ENCODE measurements around the gene ITGA3.

ITGA3 gene

GRCh38 chr17:50072130-50072529, 16.2 kb downstream of the ITGA3 start:
- DNase-seq, result no peak

GRCh38 chr17:50072925-50073324, 17.0 kb downstream of the ITGA3 start:
- DNase-seq, result no peak

DNA sequence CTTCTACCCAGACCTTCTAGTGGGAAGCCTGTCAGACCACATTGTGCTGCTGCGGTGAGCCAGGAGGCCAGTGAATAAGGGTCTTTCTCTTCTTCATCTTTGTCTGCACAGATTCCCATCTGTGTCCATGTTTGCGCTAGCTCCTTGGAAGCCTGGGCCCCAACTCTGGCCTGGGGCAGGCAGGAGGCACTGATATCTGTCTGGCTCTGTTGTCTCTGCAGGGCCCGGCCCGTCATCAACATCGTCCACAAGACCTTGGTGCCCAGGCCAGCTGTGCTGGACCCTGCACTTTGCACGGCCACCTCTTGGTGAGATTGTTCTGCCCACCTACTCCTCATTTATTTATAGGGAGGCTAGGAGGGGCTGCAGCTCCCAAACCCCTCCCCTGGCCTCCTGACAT, 18.3 kb downstream of the ITGA3 start:
- no peak for DNase-seq

DNA sequence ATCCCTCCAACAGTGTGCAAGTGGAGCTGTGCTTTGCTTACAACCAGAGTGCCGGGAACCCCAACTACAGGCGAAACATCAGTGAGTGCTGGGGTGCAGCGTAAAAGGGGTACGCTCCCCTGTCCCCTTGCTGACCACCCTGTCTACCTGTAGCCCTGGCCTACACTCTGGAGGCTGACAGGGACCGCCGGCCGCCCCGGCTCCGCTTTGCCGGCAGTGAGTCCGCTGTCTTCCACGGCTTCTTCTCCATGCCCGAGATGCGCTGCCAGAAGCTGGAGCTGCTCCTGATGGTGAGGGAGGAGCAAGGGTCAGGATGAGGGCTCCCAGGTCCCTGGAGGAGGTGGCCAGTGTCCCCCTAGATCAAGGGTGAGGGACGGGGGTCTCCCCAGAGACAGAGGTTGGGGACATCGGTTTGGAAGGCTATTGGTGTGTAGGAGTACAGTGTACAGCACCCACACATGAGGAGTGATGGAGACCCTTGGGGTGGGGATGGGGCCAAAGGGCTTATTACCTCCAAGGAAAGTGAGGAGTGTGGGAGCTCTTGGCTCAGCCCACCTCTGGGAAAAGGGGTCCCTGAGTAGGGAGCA, 19.6 kb downstream of the ITGA3 start:
- no peak for DNase-seq

DNA sequence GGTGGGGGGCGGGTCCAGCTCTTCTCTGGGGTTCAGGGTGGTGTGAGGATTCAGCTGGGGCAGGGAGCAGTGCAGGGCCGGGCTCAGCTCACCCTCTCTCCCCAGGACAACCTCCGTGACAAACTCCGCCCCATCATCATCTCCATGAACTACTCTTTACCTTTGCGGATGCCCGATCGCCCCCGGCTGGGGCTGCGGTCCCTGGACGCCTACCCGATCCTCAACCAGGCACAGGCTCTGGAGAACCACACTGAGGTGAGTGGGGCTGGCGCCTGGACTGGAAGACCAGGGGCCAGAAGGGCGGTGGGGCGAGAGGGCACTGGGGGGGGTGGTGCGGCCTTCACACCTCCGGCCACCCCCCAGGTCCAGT, 20.3 kb downstream of the ITGA3 start:
- no peak for DNase-seq

GRCh38 chr17:50076591-50077235, 20.8 kb downstream of the ITGA3 start:
- no peak for DNase-seq

DNA sequence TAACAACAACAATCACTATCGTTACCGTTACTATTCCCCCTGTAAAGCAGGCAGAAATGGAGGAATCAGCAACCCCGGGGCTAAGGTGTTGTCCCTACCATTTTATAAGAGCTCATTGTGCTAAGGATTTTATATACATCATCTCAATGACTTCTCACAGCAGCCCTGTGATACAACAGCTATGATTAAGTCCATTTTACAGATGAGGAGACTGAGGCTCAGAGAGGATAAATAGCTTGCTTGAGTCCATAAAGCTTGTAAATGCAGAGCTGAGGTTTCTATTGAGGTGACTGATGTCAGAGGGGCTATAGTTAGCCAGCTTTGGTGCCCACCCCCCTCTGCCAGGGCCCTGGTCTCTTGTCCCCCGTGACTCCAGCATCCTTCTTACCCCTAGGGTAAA, 22.5 kb downstream of the ITGA3 start:
- DNase-seq, result no peak

DNA sequence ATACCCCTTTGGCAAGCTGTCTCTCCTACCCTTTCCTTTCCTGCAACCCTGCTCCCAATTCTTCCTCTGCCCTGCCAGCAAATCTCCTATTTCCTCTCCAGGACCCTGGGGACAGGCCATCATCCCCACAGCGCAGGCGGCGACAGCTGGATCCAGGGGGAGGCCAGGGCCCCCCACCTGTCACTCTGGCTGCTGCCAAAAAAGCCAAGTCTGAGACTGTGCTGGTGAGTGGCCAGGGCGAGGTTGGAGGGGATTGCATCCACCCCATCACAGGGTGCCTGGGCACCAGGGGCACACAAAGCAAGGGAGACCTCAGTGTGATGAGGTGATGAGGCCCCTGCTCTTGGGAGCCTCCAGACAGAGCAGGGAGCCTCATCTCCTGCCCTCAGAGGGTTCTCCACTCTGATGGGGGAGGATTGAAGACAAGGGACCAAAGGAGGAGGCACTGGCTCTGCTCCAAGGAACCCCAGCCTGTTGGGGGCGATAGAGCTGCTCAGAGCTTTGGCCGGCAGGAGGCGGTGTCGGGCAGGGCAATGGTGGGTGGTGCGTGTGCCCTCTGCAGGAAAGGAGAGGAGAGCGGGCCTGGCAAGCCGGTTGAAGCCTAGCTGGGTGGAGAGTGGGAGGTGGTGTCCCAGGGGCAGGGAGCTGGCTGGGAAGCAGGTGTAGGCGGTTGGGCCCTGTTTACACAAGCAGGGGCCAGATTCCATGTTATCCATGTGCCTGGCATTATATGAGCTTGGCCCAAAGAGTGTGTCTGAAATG, 23.6 kb downstream of the ITGA3 start:
- DNase-seq, result no peak

GRCh38 chr17:50080096-50080480, 24.2 kb downstream of the ITGA3 start:
- DNase-seq, result no peak

DNA sequence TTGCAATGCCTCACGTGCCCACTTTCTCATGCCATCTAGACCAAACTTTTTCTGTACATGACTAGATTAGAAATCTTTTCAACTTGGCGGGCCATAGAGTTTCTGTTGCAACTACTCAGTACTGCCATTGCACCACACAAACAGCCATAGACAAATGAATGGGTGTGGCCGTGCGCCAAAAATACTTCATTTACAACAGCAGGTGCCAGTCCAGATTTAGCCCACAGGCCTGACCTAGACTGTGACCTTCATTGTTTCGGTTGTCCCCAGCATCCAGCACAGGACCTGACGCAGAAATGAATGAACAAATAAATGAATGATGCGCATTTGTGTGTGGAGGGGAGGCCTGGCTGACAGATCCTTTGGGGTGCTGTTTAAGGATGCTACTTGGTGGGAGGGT, 24.9 kb downstream of the ITGA3 start:
- no peak for DNase-seq

DNA sequence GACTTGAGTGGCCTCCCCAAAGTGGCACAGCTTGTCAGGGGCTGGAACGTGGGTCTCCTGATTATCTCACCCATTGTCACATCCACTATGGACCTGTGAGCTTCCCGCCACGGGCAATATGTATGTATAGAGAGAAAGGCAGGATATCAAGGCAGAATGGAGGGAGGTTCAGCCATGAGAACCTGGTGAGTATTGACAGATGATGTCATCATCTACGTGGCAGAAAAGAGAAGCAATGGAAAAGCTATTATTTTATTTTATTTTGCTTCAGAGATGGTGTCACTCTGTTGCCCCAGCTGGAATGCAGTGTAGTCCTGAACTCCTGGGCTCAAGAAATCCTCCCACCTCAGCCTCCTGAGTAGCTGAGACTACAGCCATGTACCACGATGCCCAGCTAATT, 25.8 kb downstream of the ITGA3 start:
- no peak for DNase-seq

GRCh38 chr17:50087246-50087911, 31.5 kb downstream of the ITGA3 start:
- DNase-seq, result peak; percentile 71

- no peak for DNase-seq
These were observed 32.0 kb downstream of the ITGA3 start for GRCh38 chr17:50087912-50088405.

DNA sequence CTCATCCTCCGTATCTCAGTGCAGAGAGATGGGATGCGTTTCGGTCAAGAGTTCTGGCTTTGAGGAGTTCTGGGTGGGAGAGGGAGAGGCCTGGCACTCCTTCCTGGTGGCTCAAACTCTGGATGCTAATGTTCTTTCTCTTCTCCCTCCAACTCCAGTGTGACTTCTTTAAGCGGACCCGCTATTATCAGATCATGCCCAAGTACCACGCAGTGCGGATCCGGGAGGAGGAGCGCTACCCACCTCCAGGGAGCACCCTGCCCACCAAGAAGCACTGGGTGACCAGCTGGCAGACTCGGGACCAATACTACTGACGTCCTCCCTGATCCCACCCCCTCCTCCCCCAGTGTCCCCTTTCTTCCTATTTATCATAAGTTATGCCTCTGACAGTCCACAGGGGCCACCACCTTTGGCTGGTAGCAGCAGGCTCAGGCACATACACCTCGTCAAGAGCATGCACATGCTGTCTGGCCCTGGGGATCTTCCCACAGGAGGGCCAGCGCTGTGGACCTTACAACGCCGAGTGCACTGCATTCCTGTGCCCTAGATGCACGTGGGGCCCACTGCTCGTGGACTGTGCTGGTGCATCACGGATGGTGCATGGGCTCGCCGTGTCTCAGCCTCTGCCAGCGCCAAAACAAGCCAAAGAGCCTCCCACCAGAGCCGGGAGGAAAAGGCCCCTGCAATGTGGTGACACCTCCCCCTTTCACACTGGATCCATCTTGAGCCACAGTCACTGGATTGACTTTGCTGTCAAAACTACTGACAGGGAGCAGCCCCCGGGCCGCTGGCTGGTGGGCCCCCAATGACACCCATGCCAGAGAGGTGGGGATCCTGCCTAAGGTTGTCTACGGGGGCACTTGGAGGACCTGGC, 33.3 kb downstream of the ITGA3 start:
- no peak for DNase-seq

- no peak for DNase-seq
These were observed 34.2 kb downstream of the ITGA3 start for GRCh38 chr17:50090071-50090470.

GRCh38 chr17:50090971-50091917, 35.3 kb downstream of the ITGA3 start:
- no peak for DNase-seq

DNA sequence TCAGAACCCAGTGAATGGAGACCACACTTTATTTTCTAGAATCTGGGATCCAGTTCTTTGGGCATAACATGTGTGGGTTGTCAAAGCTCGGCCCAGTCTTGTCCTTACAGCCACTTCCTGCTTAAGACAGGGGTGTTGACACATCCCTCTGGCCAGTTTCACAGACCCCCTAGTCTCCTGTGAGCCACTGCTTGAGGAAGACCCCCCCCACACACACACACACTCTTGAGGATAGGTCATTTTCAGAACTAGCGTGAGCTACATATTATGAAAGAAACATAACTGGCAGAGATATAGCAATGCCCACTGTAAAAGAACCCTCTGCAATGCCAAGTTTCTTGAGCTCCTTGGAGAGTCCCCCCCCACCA, 36.0 kb downstream of the ITGA3 start:
- no peak for DNase-seq

DNA sequence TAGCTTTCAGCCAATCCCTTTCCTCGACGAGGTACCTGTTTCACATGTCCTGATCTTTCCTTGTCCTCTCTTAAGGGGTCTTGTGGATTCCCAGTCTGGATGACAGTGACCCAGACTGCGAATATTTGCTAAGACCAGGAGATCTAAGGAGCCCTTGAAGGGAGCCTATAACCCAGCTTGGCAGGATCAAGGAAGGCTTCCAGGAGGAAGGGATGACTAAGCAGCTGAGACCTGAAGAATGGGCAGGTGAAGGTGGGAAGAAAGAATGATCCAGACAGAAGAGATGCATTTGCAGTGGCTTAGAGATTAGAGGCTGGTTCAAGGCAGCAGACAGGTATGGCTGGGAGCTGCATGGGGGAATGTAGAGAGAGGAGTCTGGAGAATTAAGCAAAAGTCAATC, 37.3 kb downstream of the ITGA3 start:
- no peak for DNase-seq

DNA sequence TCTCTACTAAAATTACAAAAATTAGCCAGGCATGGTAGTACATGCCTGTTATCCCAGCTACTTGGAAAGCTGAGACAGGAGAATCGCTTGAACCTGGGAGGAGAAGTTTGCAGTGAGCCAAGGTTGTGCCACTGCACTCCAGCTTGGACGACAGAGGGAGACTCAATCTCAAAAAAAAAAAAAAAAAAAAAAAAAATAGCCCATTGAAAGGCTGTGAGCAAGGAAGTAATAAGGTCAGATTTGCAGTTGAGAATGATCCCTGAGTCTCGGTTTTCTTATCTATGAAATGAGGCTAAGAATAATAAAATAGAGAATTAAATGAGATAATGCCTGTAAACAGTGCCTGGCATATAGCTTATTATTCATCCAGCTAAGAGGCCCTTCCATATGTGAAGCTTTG, 37.9 kb downstream of the ITGA3 start:
- no peak for DNase-seq

GRCh38 chr17:50094243-50094752, 38.4 kb downstream of the ITGA3 start:
- peak; percentile 79 for DNase-seq
